DND-41 (cell line): ENCODE results near the gene IDI1.

Source experiments
- ATAC-seq: fragments of 200-7000 bp; cut with Tn5 transposase; 3 replicates; pipeline ENCODE4 v1.9.1; 2021; ENCODE audit warnings: low read depth; ENCODE audit not compliant: insufficient read depth
- DNase-seq: peaks from one replicate; pipeline ENCODE4 v3.0.0-alpha.2; 2020
- H2AFZ ChIP-seq: 2 replicates; pipeline ENCODE4 v1.6.0; 2012; ENCODE audit warnings: low read depth, low read length
- H3K27ac ChIP-seq: 2 replicates; pipeline ENCODE4 v1.5.1; 2012; ENCODE audit warnings: low read length, inconsistent platforms
- H3K27me3 ChIP-seq: fragments of 200-600 bp; sonication (generic); 2 replicates; pipeline ENCODE4 v1.6.0; 2012; ENCODE audit warnings: low read length, mild to moderate bottlenecking, inconsistent platforms; ENCODE audit not compliant: insufficient read depth, poor library complexity
- H3K36me3 ChIP-seq: 2 replicates; pipeline ENCODE4 v1.5.1; 2012; ENCODE audit warnings: low read length, inconsistent platforms; ENCODE audit not compliant: insufficient read depth
- H3K4me1 ChIP-seq: 2 replicates; pipeline ENCODE4 v1.5.1; 2012; ENCODE audit warnings: mild to moderate bottlenecking, low read length; ENCODE audit not compliant: insufficient read depth
- H3K4me2 ChIP-seq: 2 replicates; pipeline ENCODE4 v1.6.0; 2012; ENCODE audit warnings: mild to moderate bottlenecking, moderate library complexity, low read length, inconsistent platforms; ENCODE audit not compliant: insufficient read depth
- H3K4me3 ChIP-seq, 2 experiments: fragments of 200-600 bp in 1 of 2; shearing (Covaris generic) in 1 of 2; 2 replicates each; pipeline ENCODE4 v1.5.1; 2012 to 2016; ENCODE audit warnings: inconsistent platforms in 2 of 2, low read length in 2 of 2, mild to moderate bottlenecking in 2 of 2, low read depth in 1 of 2, moderate library complexity in 1 of 2
- H3K79me2 ChIP-seq: 2 replicates; pipeline ENCODE4 v1.6.0; 2012; ENCODE audit warnings: low read length, inconsistent platforms; ENCODE audit not compliant: insufficient read depth
- H3K9ac ChIP-seq: 2 replicates; pipeline ENCODE4 v1.6.0; 2012; ENCODE audit warnings: low read depth, mild to moderate bottlenecking, inconsistent platforms, low read length, moderate library complexity
- H3K9me3 ChIP-seq: 2 replicates; pipeline ENCODE4 v1.5.1; 2012; ENCODE audit warnings: low read length, moderate library complexity, mild to moderate bottlenecking, inconsistent platforms; ENCODE audit not compliant: insufficient read depth, severe bottlenecking
- H4K20me1 ChIP-seq: 2 replicates; pipeline ENCODE4 v1.6.0; 2012; ENCODE audit warnings: low read length; ENCODE audit not compliant: insufficient read depth
- CTCF ChIP-seq: IDR thresholded peaks from 2 replicates; pipeline ENCODE4 v1.5.1; 2012; ENCODE audit warnings: borderline replicate concordance, low read length, moderate library complexity, mild to moderate bottlenecking; ENCODE audit not compliant: poor library complexity, severe bottlenecking; ENCODE audit errors: extremely low read depth
- EZH2 ChIP-seq: IDR thresholded peaks from 3 replicates; pipeline ENCODE4 v1.6.1; 2012; ENCODE audit warnings: borderline replicate concordance, low read depth, mild to moderate bottlenecking, moderate library complexity, low read length, inconsistent platforms; ENCODE audit not compliant: severe bottlenecking

The IDI1 gene

GRCh38 chr10:1009071-1009494 lies 39.8 kb downstream of the IDI1 start:
- no peak for DNase-seq
- Histone ChIP-seq H2AFZ (no peak overlapping the region), H4K20me1 (peaks cover 32% of the 10 kb centered on the region), H3K79me2 (peaks cover 27% of the 10 kb centered on the region; the same call in 1 of the 2 replicates), H3K9ac (no peak overlapping the region), H3K36me3 (peaks cover 97% of the 10 kb centered on the region), H3K27me3 (no peaks in the 10 kb centered on the region), H3K4me2 (no peak overlapping the region), H3K27ac (no peak overlapping the region), H3K4me3 (no peak overlapping the region), H3K4me1 (no peaks in the 10 kb centered on the region), H3K9me3 (no peaks in the 10 kb centered on the region)
- ATAC-seq, result no peak; the same call in 2 of the 3 replicates
- TF ChIP-seq CTCF (no peak), EZH2 (no peak)

- Histone ChIP-seq H3K9me3 (no peaks in the 10 kb centered on the region), H3K9ac (no peak overlapping the region), H3K27ac (no peak overlapping the region), H2AFZ (no peak overlapping the region), H3K36me3 (peaks cover 100% of the 10 kb centered on the region), H3K79me2 (peaks cover 42% of the 10 kb centered on the region), H4K20me1 (peaks cover 37% of the 10 kb centered on the region), H3K4me3 (no peak overlapping the region), H3K27me3 (no peaks in the 10 kb centered on the region), H3K4me2 (no peak overlapping the region), H3K4me1 (no peaks in the 10 kb centered on the region)
- DNase-seq (no peak), ATAC-seq (no peak)
- TF ChIP-seq CTCF (no peak), EZH2 (no peak)
Observed at GRCh38 chr10:1007583-1007982, 41.3 kb downstream of the IDI1 start.

DNA sequence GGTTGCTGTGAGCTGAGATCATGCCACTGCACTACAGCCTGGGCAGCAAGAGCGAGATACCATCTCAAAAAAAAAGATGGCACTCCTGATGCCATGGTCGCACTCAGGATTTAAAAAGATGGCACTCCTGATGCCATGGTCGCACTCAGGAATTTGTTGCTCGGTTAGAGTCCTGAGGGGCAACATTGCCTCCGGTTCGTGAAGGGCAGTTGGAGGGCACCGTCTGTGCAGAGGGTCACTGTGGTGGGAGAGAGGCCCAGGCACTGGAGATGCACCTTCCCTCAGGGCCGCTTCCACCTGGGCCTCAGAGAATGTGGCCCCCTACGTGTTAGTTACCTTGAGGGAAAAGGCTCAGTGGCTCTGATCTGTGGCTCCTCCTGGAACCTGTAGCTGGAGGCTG lies 42.3 kb downstream of the IDI1 start:
- no peak overlapping the region for H3K4me2 ChIP-seq

More for the DNA sequence above, 42.3 kb downstream of the IDI1 start:
- Histone ChIP-seq H4K20me1 (peaks cover 37% of the 10 kb centered on the region), H3K9me3 (peaks cover 2% of the 10 kb centered on the region), H2AFZ (no peak overlapping the region), H3K4me3 (no peak overlapping the region), H3K27ac (no peak overlapping the region), H3K4me1 (no peaks in the 10 kb centered on the region), H3K36me3 (peaks cover 100% of the 10 kb centered on the region), H3K27me3 (no peaks in the 10 kb centered on the region), H3K9ac (no peak overlapping the region), H3K79me2 (peaks cover 51% of the 10 kb centered on the region)
- DNase-seq (no peak), ATAC-seq (no peak)
- TF ChIP-seq CTCF (no peak), EZH2 (no peak)
